Tibial nerve (tissue), 4 donors: ENCODE data around the gene ABCB1. TPM values are rescaled to one million over a fixed set of nuclear protein-coding genes. Genes with fewer than 3 reads are reported as not detected.

ENCODE experiments used
- DNase-seq, 2 donors: peaks; one replicate each; pipeline ENCODE4 v3.0.0-alpha.2; 2019; ENCODE audit warnings: low spot score in 2 of 2
- H3K27ac ChIP-seq, 4 donors: fragments of 200-600 bp; sonication (generic) in 3 of 4; one replicate each; pipeline ENCODE4 v1.5.1; 2017 to 2019; ENCODE audit warnings: mild to moderate bottlenecking in 1 of 4
- H3K27me3 ChIP-seq, 2 donors: fragments of 200-600 bp; sonication (generic) in 1 of 2; one replicate each; pipeline versions ENCODE4 v1.5.1 to v1.6.0; 2017 to 2019
- H3K36me3 ChIP-seq, 3 donors: fragments of 200-600 bp; sonication (generic); one replicate each; pipeline ENCODE4 v1.5.1; 2018 to 2019
- H3K4me1 ChIP-seq, 4 donors: fragments of 200-600 bp; sonication (generic) in 3 of 4; one replicate each; pipeline ENCODE4 v1.5.1; 2017 to 2019
- H3K4me3 ChIP-seq, 4 donors: fragments of 200-600 bp; sonication (generic) in 3 of 4; one replicate each; pipeline ENCODE4 v1.5.1; 2017 to 2019; ENCODE audit warnings: mild to moderate bottlenecking in 1 of 4, moderate library complexity in 1 of 4
- H3K9me3 ChIP-seq, 4 donors: fragments of 200-600 bp; sonication (generic) in 3 of 4; one replicate each; pipeline ENCODE4 v1.5.1; 2017 to 2019
- EP300 ChIP-seq, 2 donors: sonication (generic); formaldehyde crosslinking; IDR thresholded peaks; one replicate each; pipeline ENCODE4 v1.6.1; 2017; ENCODE audit warnings: antibody characterized with exemption in 2 of 2, mild to moderate bottlenecking in 1 of 2
- POLR2A ChIP-seq, 2 donors: fragments of 450-650 bp; IDR thresholded peaks; one replicate each; pipeline ENCODE4 v1.6.1; 2017; ENCODE audit warnings: antibody characterized with exemption in 2 of 2, mild to moderate bottlenecking in 2 of 2, moderate library complexity in 2 of 2
- WGBS, 2 donors: methylation state at CpG; one replicate each; pipeline ENCODE4 v1.1.5; 2018; 5-methylcytosine and 5-hydroxymethylcytosine counted together
- total RNA-seq, 4 donors: library from RNA; depleted of rRNA; stranded (reverse); fragments of >200 nt; gene quantifications; one replicate each; pipeline ENCODE4 v1.1.0, GENCODE V29; 2016
- TF ChIP-seq, protein P1 (sequence below), 5 experiments: fragments of 200-600 bp in 3 of 5; fragments of 450-650 bp in 2 of 5; sonication (generic) in 3 of 5; IDR thresholded peaks; one replicate each; pipeline ENCODE4 v1.5.1; 2016 to 2019; ENCODE audit warnings: antibody characterized with exemption in 5 of 5, mild to moderate bottlenecking in 3 of 5, moderate library complexity in 2 of 5

The ABCB1 gene
- total RNA-seq, 4 donors from 2014 or later, result 12.8 to 36.0 (median 22.2) TPM

DNA sequence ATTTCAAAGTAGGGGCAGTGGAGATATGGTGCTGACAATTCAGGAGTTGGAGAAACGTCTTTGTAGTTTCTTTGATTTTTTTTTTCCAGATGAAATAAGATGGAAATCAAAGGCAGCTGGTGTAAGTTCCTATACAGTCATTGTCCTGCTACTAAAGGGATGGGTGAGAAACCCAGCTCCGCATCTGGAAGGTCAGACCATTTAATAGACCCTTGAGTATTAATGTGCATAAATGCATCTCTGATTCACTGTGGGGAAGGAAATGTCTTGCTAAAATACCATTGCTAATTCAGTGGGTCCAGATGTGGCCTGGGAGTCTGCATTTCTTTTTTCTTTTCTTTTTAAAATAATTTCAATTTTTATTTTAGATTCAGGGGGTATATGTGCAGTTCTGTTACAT is 140.7 kb downstream of the ABCB1 start:
- TF ChIP-seq POLR2A (IDR thresholded peaks at IDR 0.05) (no peak), EP300 (IDR thresholded peaks at IDR 0.05) (no peak)
- TF ChIP-seq, protein P1, sequence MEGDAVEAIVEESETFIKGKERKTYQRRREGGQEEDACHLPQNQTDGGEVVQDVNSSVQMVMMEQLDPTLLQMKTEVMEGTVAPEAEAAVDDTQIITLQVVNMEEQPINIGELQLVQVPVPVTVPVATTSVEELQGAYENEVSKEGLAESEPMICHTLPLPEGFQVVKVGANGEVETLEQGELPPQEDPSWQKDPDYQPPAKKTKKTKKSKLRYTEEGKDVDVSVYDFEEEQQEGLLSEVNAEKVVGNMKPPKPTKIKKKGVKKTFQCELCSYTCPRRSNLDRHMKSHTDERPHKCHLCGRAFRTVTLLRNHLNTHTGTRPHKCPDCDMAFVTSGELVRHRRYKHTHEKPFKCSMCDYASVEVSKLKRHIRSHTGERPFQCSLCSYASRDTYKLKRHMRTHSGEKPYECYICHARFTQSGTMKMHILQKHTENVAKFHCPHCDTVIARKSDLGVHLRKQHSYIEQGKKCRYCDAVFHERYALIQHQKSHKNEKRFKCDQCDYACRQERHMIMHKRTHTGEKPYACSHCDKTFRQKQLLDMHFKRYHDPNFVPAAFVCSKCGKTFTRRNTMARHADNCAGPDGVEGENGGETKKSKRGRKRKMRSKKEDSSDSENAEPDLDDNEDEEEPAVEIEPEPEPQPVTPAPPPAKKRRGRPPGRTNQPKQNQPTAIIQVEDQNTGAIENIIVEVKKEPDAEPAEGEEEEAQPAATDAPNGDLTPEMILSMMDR (IDR thresholded peaks at IDR 0.05), result no peak
- no peak for DNase-seq
- Histone ChIP-seq H3K36me3 (no peaks in the 10 kb centered on the region), H3K4me3 (no peak overlapping the region), H3K27ac (no peak overlapping the region), H3K9me3 (no peaks in the 10 kb centered on the region), H3K4me1 (no peaks in the 10 kb centered on the region), H3K27me3 (no peaks in the 10 kb centered on the region)
- 90 to 97% methylated on average over 2 of the region's 2 CpGs for WGBS, 2 donors

DNA sequence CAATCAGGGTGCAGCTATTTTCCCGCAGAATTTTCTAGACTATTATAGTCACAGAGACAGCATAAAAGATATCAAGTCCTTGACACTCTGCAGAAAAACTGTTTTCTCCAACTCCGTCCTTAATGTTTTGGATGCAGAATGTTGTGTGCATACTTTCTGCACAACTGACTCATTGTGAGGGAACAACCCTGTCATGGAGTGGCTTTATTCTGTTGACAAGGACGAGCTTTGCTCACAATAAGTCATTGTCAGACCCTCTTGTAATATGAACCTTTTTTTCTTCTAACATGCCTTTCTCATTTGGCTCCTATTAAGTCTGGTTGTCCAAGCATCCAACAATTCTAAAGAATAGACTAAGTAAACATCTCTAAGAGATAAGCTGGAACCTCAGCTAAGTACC is 142.5 kb downstream of the ABCB1 start:
- no peak overlapping the region for H3K4me3 ChIP-seq
- no peaks in the 10 kb centered on the region for H3K36me3 ChIP-seq
- no peaks in the 10 kb centered on the region for H3K9me3 ChIP-seq
- no peak for DNase-seq
- TF ChIP-seq, protein P1 (IDR thresholded peaks at IDR 0.05), result no peak
- TF ChIP-seq EP300 (IDR thresholded peaks at IDR 0.05) (no peak), POLR2A (IDR thresholded peaks at IDR 0.05) (no peak)
- WGBS, 2 donors, result 45% methylated on average over 3 of the region's 3 CpGs
- peak overlapping the region in 1 of 4 donors; percentile 19 for H3K27ac ChIP-seq
- H3K4me1 ChIP-seq, result no peaks in the 10 kb centered on the region
- no peaks in the 10 kb centered on the region for H3K27me3 ChIP-seq

DNA sequence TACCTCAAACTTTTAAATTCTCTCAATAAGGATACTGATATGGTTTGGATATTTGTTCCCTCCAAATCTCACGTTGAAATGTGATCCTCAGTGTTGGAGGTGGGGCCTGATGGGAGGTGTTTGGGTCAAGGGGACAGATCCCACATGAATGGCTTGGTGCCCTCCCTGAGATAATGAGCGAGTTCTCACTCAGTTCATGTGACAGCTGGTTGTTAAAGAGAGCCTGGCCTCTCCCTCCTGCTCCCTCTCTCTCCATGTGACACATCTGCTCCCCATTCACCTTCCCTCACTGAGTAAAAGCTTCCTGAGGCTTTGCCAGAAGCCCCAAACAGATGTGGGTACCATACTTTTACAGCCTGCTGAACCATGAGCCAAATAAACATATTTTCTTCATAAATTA is 144.4 kb downstream of the ABCB1 start:
- 52 to 60% methylated on average over 2 of the region's 2 CpGs for WGBS, 2 donors
- DNase-seq, result no peak
- Histone ChIP-seq H3K9me3 (no peaks in the 10 kb centered on the region), H3K4me1 (no peaks in the 10 kb centered on the region), H3K4me3 (no peak overlapping the region), H3K36me3 (no peaks in the 10 kb centered on the region), H3K27ac (no peak overlapping the region), H3K27me3 (no peaks in the 10 kb centered on the region)
- TF ChIP-seq EP300 (IDR thresholded peaks at IDR 0.05) (no peak), POLR2A (IDR thresholded peaks at IDR 0.05) (no peak)
- TF ChIP-seq, protein P1 (IDR thresholded peaks at IDR 0.05), result no peak

Other genes with a start within 250 kb of the ABCB1 start
- 1 to 10 TPM in 2 of 4 donors, under 1 TPM in 2; 0.42 to 2.0 (median 1.00) TPM for gene ABCB4, start 125.2 kb downstream of the ABCB1 start, total RNA-seq
- 10 to 100 TPM in 1 of 4 donors, 1 to 10 TPM in 3; 3.5 to 10.8 (median 4.9) TPM for gene RUNDC3B, start 27.5 kb upstream of the ABCB1 start, total RNA-seq